ENCODE data around the gene KIF6.

DNA sequence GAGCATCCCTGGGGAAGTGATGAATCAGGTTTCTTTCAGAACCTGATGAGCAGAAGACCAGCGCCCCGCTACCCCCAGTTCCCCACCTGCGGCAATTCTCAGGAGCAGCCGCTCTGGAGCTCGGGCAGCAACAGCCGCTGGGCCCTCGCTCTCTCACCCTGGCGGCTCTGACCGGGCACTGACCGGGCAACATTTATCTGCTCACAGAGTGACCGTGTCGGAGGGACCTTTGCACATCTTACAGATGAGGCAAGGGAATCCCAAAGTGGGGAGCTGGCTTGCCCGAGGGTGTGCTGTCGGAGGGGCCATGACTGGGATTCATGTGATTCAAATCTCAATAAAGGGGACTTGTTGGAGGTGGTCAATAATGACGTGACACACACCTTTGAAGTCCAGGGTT lies 376.5 kb downstream of the KIF6 start:
- no peak for TF ChIP-seq SRF (IDR thresholded peaks at IDR 0.05; ENCODE audit: low read depth, low read length)
- TF ChIP-seq EP300 (IDR thresholded peaks at IDR 0.05; ENCODE audit: borderline replicate concordance in 1 of 2, low read depth in 2 of 2, low read length in 2 of 2): no peak
- TF ChIP-seq EZH2 (IDR thresholded peaks at IDR 0.05; ENCODE audit: low read depth, low read length, severe bottlenecking): no peak
- no peak for TF ChIP-seq POLR2A (IDR thresholded peaks at IDR 0.05; ENCODE audit: control extremely low read depth in 1 of 2, low read depth in 2 of 2, low read length in 2 of 2)
- no peak for TF ChIP-seq NANOG (IDR thresholded peaks at IDR 0.05; ENCODE audit: insufficient read depth, low read depth, low read length, poor library complexity, severe bottlenecking)
- no peak for TF ChIP-seq CHD2 (IDR thresholded peaks at IDR 0.05; ENCODE audit: low read length)
- no peak for TF ChIP-seq JUND (IDR thresholded peaks at IDR 0.05; ENCODE audit: low read length)
- no peak for TF ChIP-seq CTCF (IDR thresholded peaks at IDR 0.05; ENCODE audit: control extremely low read depth in 1 of 3, insufficient read depth in 1 of 3, low read depth in 1 of 3, low read length in 3 of 3)
- no peak for TF ChIP-seq BRCA1 (IDR thresholded peaks at IDR 0.05; ENCODE audit: low read depth, low read length)
- no peak for TF ChIP-seq POLR2AphosphoS5 (IDR thresholded peaks at IDR 0.05; ENCODE audit: low read depth, low read length)
- TF ChIP-seq MAX (IDR thresholded peaks at IDR 0.05): no peak
- no peak for TF ChIP-seq KDM5A (IDR thresholded peaks at IDR 0.05; ENCODE audit: low read length)

Data from H1 (cell line).